GM12878 (cell line): ENCODE measurements around the gene LMAN2L. TPM values are rescaled to one million over a fixed set of nuclear protein-coding genes. Genes with fewer than 3 reads are reported as not detected.

Experiments used
- ATAC-seq: fragments of 200-7000 bp; cut with Tn5 transposase; 3 replicates; pipeline ENCODE4 v1.9.1; 2020; ENCODE audit warnings: mild to moderate bottlenecking, moderate library complexity
- BruUV-seq: library from RNA; stranded (reverse); fragments of 400-500 nt; replicated peaks from 2 replicates; lab custom pipeline; 2021; lab: Mats Ljungman, UMichigan
- CTCF ChIA-PET: fragments of 300-600 bp; sonication (Branson Sonifier 250); formaldehyde crosslinking; extraction: SDS; loops from one replicate; lab custom pipeline; 2021; ENCODE audit warnings: inconsistent platforms; lab: Yijun Ruan, JAX
- POLR2A ChIA-PET: fragments of 350-600 bp; formaldehyde crosslinking; extraction: SDS; loops from one replicate; lab custom pipeline; 2021; ENCODE audit warnings: inconsistent platforms; lab: Charles Lee
- RAD21 ChIA-PET: fragments of 300-600 bp; sonication (Branson Sonifier 250); formaldehyde crosslinking; loops from one replicate; lab custom pipeline; 2023; ENCODE audit warnings: antibody characterized with exemption; ENCODE audit not compliant: unreplicated experiment; lab: Charles Lee
- SMC1A ChIA-PET: fragments of 300-600 bp; sonication (Branson Sonifier 250); formaldehyde crosslinking; loops from one replicate; lab custom pipeline; 2023; ENCODE audit not compliant: unreplicated experiment, uncharacterized antibody; lab: Charles Lee
- DNase-seq: peaks from one replicate; pipeline ENCODE4 v3.0.0-alpha.2; 2011; ENCODE audit warnings: low read depth, low spot score
- FAIRE-seq: peaks from 3 replicates; lab custom pipeline; 2011; peaks lifted over from hg19 to GRCh38; lab: Jason Lieb, UNC
- H2AFZ ChIP-seq: 2 replicates; pipeline ENCODE4 v1.6.0; 2011; ENCODE audit warnings: low read depth, low read length, control low read depth; ENCODE audit not compliant: control insufficient read depth
- H3K27ac ChIP-seq: 2 replicates; pipeline ENCODE4 v1.5.1; 2011; ENCODE audit warnings: control low read depth; ENCODE audit not compliant: control insufficient read depth, insufficient read depth
- H3K27me3 ChIP-seq, 2 experiments: replicated peaks in 1 of 2; 2 replicates each; pipeline versions ENCODE4 v1.6.0 to v1.6.1; 2011; ENCODE audit warnings: low read length in 1 of 2; ENCODE audit not compliant: control insufficient read depth in 2 of 2, insufficient read depth in 2 of 2
- H3K36me3 ChIP-seq, 2 experiments: 2 replicates each; pipeline ENCODE4 v1.5.1; 2011; ENCODE audit warnings: low read length in 1 of 2; ENCODE audit not compliant: control insufficient read depth in 2 of 2, insufficient read depth in 2 of 2
- H3K4me1 ChIP-seq: 2 replicates; pipeline ENCODE4 v1.6.1; 2011; ENCODE audit warnings: mild to moderate bottlenecking, low read length, moderate library complexity, mixed read lengths; ENCODE audit not compliant: control insufficient read depth, insufficient read depth
- H3K4me2 ChIP-seq: 2 replicates; pipeline ENCODE4 v1.6.0; 2011; ENCODE audit warnings: control low read depth; ENCODE audit not compliant: control insufficient read depth, insufficient read depth
- H3K4me3 ChIP-seq: fragments of 200-600 bp; sonication (generic); 2 replicates; pipeline ENCODE4 v1.5.1; 2016
- H3K79me2 ChIP-seq: 2 replicates; pipeline ENCODE4 v1.6.0; 2011; ENCODE audit warnings: low read length; ENCODE audit not compliant: control insufficient read depth, insufficient read depth
- H3K9ac ChIP-seq: 2 replicates; pipeline ENCODE4 v1.8.0; 2011; ENCODE audit warnings: low read length, control low read depth, mixed read lengths; ENCODE audit not compliant: control insufficient read depth, insufficient read depth
- H3K9me3 ChIP-seq: replicated peaks from 3 replicates; pipeline ENCODE4 v1.5.1; 2011; ENCODE audit warnings: mild to moderate bottlenecking, low read length; ENCODE audit not compliant: control insufficient read depth, insufficient read depth
- H4K20me1 ChIP-seq: 2 replicates; pipeline ENCODE4 v1.6.0; 2011; ENCODE audit not compliant: control insufficient read depth, insufficient read depth
- BHLHE40 ChIP-seq, 2 experiments: fragments of 450-650 bp in 1 of 2; IDR thresholded peaks; 2 replicates each; pipeline ENCODE4 v1.6.1; 2011 to 2017; ENCODE audit warnings: low read depth in 2 of 2, borderline replicate concordance in 1 of 2, improper control_type of control experiment in 1 of 2, low read length in 1 of 2, mild to moderate bottlenecking in 1 of 2
- HDAC2 ChIP-seq: fragments of 200-600 bp; sonication (generic); IDR thresholded peaks from 2 replicates; pipeline ENCODE4 v1.6.1; 2017
- IRF5 ChIP-seq: fragments of 450-650 bp; IDR thresholded peaks from 2 replicates; pipeline ENCODE4 v1.6.1; 2017; ENCODE audit warnings: borderline replicate concordance
- JUNB ChIP-seq: IDR thresholded peaks from 2 replicates; pipeline ENCODE4 v1.6.1; 2016; ENCODE audit warnings: antibody characterized with exemption, mild to moderate bottlenecking
- NR2F1 ChIP-seq: fragments of 450-650 bp; conservative IDR thresholded peaks from 2 replicates; pipeline ENCODE4 v1.6.1; 2017; ENCODE audit warnings: mild to moderate bottlenecking
- PKNOX1 ChIP-seq: fragments of 450-650 bp; IDR thresholded peaks from 2 replicates; pipeline ENCODE4 v1.6.1; 2016; ENCODE audit warnings: mild to moderate bottlenecking
- RAD51 ChIP-seq: fragments of 450-650 bp; IDR thresholded peaks from 2 replicates; pipeline ENCODE4 v1.6.1; 2016; ENCODE audit warnings: moderate library complexity, mild to moderate bottlenecking, inconsistent platforms
- WGBS: methylation state at CpG from one replicate; pipeline ENCODE4 v1.1.6; 2016; ENCODE audit warnings: low lambda C conversion rate; ENCODE audit not compliant: insufficient replicate concordance, insufficient coverage; ENCODE audit errors: missing lambda C conversion rate; 5-methylcytosine and 5-hydroxymethylcytosine counted together
- in situ Hi-C: fragments of 300-500 bp; cut with MboI; formaldehyde crosslinking; loops from 9 replicates; pipeline ENCODE4 v1.14.3; 2018; ENCODE audit warnings: mixed read lengths
- intact Hi-C: fragments of 100-400 bp; cut with micrococcal nuclease; formaldehyde crosslinking; loops from one replicate; pipeline ENCODE4 v1.14.2; 2022; ENCODE audit not compliant: unreplicated experiment
- polyA plus RNA-seq, 11 experiments: library from polyadenylated mRNA; depleted of rRNA in 4 of 11; unstranded in 6 of 11; stranded (reverse) in 5 of 11; fragments of >200 nt; fragmentation: Nextera tagmentation in 4 of 11; fragmentation: Illumina TruSeq in 1 of 11; extraction: Ambion mirVana in 4 of 11; extraction: Trizol in 1 of 11; gene quantifications; 1 replicate in 1 of 11; 2 replicates in 10 of 11; pipeline versions ENCODE4 v1.2.1 to v1.2.3, GENCODE V29; 2011 to 2016; ENCODE audit warnings: inconsistent platforms in 2 of 11, missing spikeins in 2 of 11, low read depth in 1 of 11
- total RNA-seq, 4 experiments: library from RNA; depleted of rRNA in 3 of 4; stranded (reverse); fragments of >200 nt in 3 of 4; fragmentation: Illumina TruSeq in 1 of 4; extraction: Trizol in 1 of 4; gene quantifications; 2 replicates each; pipeline versions ENCODE4 v1.2.1 to v1.2.3, GENCODE V29; 2013 to 2021
- TF ChIP-seq, protein P1 (sequence below): fragments of 450-650 bp; IDR thresholded peaks from 2 replicates; pipeline ENCODE4 v1.6.1; 2016; ENCODE audit warnings: mild to moderate bottlenecking

LMAN2L gene
- total and polyA plus RNA-seq, 10 of the 15 experiments (the other 5 are each of a cell fraction or from before 2014, with no cell fraction given): 5.7 to 16.3 (median 10.7) TPM

DNA sequence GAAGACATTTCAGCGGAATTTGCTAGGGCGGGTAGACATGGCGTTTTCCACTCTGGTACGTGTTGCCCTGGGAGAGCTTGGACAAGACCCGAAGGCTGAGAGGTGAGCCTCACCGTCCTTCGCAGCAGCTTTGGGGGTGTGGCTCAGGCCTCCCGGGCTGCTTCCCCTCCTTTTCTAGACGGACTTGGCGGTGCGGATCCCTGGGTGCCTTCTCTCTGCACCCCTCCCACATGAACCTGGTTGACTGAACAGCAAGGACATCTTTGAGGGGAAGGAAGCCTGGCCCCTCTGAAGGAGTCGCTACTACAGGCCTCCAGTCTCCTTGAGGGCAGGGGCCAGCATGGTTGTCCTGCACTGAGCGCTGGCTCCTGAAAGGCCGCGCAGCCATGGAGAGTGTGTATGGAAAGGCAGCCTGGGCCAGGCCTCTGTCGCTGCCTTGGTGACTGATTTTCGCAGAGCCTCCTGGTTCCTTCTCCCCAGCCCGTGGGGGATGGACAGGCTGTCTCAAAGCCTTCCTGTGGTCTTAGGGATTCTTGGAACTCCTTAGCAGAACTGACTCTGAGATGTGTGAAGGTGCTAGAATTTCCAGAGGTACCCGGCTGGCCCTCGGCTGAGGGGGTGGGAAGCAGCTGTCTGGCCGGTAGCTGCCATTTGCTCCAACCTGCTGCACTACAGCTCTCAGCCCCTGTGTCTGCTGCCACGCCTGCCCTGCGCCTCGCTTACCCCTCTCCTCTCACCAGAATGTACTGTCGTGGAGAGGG is 30.8 kb upstream of the LMAN2L start (continued):
- TF ChIP-seq, protein P1, sequence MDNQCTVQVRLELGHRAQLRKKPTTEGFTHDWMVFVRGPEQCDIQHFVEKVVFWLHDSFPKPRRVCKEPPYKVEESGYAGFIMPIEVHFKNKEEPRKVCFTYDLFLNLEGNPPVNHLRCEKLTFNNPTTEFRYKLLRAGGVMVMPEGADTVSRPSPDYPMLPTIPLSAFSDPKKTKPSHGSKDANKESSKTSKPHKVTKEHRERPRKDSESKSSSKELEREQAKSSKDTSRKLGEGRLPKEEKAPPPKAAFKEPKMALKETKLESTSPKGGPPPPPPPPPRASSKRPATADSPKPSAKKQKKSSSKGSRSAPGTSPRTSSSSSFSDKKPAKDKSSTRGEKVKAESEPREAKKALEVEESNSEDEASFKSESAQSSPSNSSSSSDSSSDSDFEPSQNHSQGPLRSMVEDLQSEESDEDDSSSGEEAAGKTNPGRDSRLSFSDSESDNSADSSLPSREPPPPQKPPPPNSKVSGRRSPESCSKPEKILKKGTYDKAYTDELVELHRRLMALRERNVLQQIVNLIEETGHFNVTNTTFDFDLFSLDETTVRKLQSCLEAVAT: no peak
- no peak for TF ChIP-seq JUNB
- no peak for TF ChIP-seq HDAC2
- no peak for TF ChIP-seq NR2F1
- no peak for TF ChIP-seq RAD51
- TF ChIP-seq, all 136 proteins: peak for 0

GRCh38 chr2:96769814-96770213 is 29.9 kb upstream of the LMAN2L start:
- intact Hi-C loops (loop anchor here (10.0 kb wide), 1 partner anchor 235 kb away; the partner anchor contains the start of gene ARID5A), in situ Hi-C loops (no loop called here)
- peaks cover 60% of the 10 kb centered on the region for H3K4me1 ChIP-seq

More at GRCh38 chr2:96769814-96770213, 29.9 kb upstream of the LMAN2L start:
- Histone ChIP-seq H3K9me3 (no peaks in the 10 kb centered on the region), H3K27ac (no peak overlapping the region), H3K4me2 (peak overlapping the region; percentile 23; the same call in 1 of the 2 replicates), H3K79me2 (peaks cover 44% of the 10 kb centered on the region), H3K36me3 (peaks cover 0 to 5% of the 10 kb centered on the region in 2 experiments; a peak in 1 of 4 replicates), H2AFZ (no peak overlapping the region), H3K4me3 (no peak overlapping the region), H4K20me1 (no peaks in the 10 kb centered on the region), H3K9ac (no peak overlapping the region), H3K27me3 (no peaks in the 10 kb centered on the region)
- CTCF ChIA-PET: interaction anchor here (0.9 kb wide), 1 partner anchor 30 kb away, joined by 3 read pairs; no protein-coding TSS in a partner anchor
- BruUV-seq: no TSS peak
- FAIRE-seq (no peak), DNase-seq (no peak), ATAC-seq (no peak)
- TF ChIP-seq PKNOX1 (peak; percentile 38; the same call in 1 of the 2 replicates), IRF5 (no peak), BHLHE40 (IDR thresholded peaks at IDR 0.05; ENCODE audit: borderline replicate concordance in 1 of 2, low read depth in 2 of 2, low read length in 1 of 2) (peak in 1 of 2 experiments; percentile 33; a peak in 1 of 4 replicates)
- RAD21 ChIA-PET: interaction anchor here (0.6 kb wide), 1 partner anchor 82 kb away, joined by 3 read pairs; no protein-coding TSS in a partner anchor
- WGBS: 76% methylated on average over 7 of the region's 7 CpGs
- SMC1A ChIA-PET: interaction anchor here (1.3 to 1.9 kb wide), 2 partner anchors 8 to 9 kb away, joined by 4 to 5 read pairs; no protein-coding TSS in a partner anchor
- POLR2A ChIA-PET: interaction anchor here (0.5 to 0.9 kb wide), 2 partner anchors 8 to 225 kb away, joined by 3 read pairs; no protein-coding TSS in a partner anchor
